ENCODE results near the gene PALB2. TPM values are rescaled to one million over a fixed set of nuclear protein-coding genes. Genes with fewer than 3 reads are reported as not detected.
A peak's percentile ranks its signal among the peaks of the same experiment; 100 is the strongest.

The PALB2 gene
- total RNA-seq, 4 donors from 2014 or later = 6.0 to 11.0 (median 7.3) TPM

DNA sequence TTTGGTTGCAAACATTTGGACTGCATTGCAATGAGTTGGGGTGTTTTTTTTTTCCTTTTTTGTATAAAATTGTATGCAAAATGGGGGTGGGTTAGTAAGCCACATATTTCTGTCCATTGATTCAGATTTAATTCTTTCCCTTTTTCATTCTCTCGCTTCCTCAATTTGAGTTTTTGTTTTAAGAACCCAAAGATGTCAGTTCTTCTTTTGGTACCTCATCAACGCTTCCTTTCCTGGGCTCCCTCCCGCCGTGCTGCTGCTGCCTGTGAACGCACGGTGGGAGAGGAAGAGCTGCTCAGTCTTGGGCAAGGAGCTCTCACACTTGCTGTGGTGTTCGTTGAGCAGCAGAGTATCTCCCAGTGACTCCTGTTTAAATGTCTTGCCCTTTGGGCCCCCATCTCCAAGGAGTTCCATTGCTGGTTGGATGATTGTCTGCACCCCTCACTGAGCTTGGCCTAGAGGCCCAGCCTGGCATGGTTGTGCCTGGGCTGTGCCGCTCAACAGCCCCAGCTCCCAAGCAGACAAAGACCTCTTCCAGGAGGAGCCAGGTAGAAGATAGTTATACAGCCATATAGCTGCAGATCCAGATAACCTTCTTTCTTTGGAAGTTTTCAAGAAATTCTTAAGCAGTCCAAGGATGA lies 70.0 kb downstream of the PALB2 start:
- no peak overlapping the region for H3K4me3 ChIP-seq
- intact Hi-C loops (cut with DNase I; ENCODE audit: low total_unique reads) = no loop called here
- H3K27ac ChIP-seq = peak overlapping the region in 3 of 4 donors; percentile 6 to 74 (median 59)
- in situ Hi-C loops (cut with MboI; ENCODE audit: low sequenced_read_pairs in 4 of 4) = no loop called here
- TF ChIP-seq POLR2A (IDR thresholded peaks at IDR 0.05) = no peak
- TF ChIP-seq, protein P1, sequence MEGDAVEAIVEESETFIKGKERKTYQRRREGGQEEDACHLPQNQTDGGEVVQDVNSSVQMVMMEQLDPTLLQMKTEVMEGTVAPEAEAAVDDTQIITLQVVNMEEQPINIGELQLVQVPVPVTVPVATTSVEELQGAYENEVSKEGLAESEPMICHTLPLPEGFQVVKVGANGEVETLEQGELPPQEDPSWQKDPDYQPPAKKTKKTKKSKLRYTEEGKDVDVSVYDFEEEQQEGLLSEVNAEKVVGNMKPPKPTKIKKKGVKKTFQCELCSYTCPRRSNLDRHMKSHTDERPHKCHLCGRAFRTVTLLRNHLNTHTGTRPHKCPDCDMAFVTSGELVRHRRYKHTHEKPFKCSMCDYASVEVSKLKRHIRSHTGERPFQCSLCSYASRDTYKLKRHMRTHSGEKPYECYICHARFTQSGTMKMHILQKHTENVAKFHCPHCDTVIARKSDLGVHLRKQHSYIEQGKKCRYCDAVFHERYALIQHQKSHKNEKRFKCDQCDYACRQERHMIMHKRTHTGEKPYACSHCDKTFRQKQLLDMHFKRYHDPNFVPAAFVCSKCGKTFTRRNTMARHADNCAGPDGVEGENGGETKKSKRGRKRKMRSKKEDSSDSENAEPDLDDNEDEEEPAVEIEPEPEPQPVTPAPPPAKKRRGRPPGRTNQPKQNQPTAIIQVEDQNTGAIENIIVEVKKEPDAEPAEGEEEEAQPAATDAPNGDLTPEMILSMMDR (IDR thresholded peaks at IDR 0.05 in 4 of 5, conservative IDR thresholded peaks at IDR 0.05 in 1 of 5) = no peak
- peaks cover 19 to 28% of the 10 kb centered on the region in 2 donors for H3K4me1 ChIP-seq
- DNase-seq = no peak
- no peaks in the 10 kb centered on the region for H3K27me3 ChIP-seq
- ATAC-seq = no peak
- H3K36me3 ChIP-seq = peaks cover 0 to 91% of the 10 kb centered on the region in 2 donors
- H3K9me3 ChIP-seq = no peaks in the 10 kb centered on the region

DNA sequence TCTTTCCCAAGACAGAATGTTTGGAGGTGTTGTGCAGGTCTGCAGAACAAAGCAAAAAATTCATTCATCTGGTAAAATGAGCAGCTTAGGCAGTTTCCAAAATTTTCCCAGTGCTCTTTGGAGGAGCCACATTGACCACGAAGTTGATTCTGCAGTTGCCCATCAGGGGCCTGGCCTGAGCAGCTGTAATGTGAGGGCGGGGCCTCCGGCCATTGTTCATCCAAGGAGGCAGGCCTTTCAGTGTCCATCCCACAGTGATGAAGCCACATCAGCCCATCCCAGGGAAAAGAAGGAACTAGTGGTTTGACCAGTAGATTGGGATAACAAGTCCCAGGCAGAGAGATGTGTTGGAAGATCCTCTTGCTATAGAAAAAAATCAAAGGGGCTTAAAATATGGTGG lies 73.5 kb downstream of the PALB2 start:
- intact Hi-C loops (cut with DNase I; ENCODE audit: low total_unique reads) = no loop called here
- Histone ChIP-seq H3K36me3 (peaks cover 0 to 90% of the 10 kb centered on the region in 2 donors), H3K4me3 (no peak overlapping the region), H3K27ac (peak overlapping the region; percentile 89 to 98 (median 96)), H3K27me3 (no peaks in the 10 kb centered on the region), H3K9me3 (no peaks in the 10 kb centered on the region), H3K4me1 (peaks cover 42 to 43% of the 10 kb centered on the region in 2 donors)
- DNase-seq (no peak), ATAC-seq (no peak)
- in situ Hi-C loops (cut with MboI; ENCODE audit: low sequenced_read_pairs in 4 of 4) = no loop called here
- TF ChIP-seq POLR2A (IDR thresholded peaks at IDR 0.05) = no peak
- TF ChIP-seq, protein P1 (IDR thresholded peaks at IDR 0.05 in 4 of 5, conservative IDR thresholded peaks at IDR 0.05 in 1 of 5) = no peak

DNA sequence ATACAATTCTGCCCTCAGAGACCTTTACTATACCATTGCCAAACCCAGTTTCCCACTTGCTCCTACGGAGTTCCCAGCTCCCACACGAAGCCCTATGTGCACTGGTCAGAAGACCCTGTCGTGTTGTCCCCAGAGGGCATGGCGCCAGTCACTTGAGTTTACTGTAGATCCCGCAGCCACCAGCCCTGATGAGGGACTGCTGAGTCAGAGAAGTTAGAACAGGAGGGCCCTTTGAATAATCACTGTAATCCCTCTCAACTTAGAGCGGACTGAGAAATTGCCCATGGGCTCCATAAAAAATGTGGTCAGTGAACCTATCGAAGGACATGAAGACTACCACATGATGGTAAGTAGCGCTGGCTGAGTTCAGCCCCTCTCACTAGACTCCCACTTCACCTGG lies 74.4 kb downstream of the PALB2 start:
- in situ Hi-C loops (cut with MboI; ENCODE audit: low sequenced_read_pairs in 4 of 4) = no loop called here
- peaks cover 47 to 48% of the 10 kb centered on the region in 2 donors for H3K4me1 ChIP-seq

DNA sequence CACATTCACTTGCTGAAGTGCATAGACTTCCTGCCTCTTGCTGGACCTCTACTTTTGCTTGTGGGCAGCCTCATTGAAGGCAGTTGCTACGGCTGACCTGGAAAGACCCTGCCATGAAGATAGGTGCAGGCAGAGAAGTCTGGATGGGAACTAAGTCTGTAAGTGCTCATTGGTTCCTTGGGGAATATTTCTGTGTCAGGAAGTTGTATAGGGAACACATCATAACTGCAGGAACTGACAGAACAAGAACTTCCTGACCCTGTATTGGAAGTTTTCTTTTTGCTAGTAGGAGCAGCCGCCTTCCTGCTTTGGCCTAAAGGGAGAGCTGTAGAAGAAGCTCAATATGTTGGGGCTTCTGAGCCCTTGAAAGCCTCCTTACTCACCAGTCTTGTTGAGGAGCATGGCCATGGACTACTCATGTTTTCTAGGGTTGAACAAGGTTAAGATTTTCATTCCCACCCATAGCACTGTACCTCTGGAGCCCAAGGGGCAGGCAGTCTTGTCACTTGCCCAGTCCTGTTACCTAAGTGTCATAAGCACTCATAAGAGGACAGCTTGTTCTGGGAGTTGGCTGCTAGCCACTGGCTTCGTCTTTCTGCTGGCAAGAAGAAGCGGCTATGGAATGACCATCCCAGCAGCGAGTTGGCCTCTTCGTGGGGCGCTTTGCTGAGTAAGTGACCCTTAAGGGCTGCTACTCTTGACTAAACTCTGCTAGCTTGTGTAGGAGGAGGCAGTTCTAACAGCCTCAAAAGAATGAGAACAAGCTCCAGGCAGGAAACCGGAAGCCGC lies 76.3 kb downstream of the PALB2 start:
- H3K4me1 ChIP-seq = peaks cover 64 to 67% of the 10 kb centered on the region in 2 donors
- in situ Hi-C loops (cut with MboI; ENCODE audit: low sequenced_read_pairs in 4 of 4) = no loop called here
- intact Hi-C loops (cut with DNase I; ENCODE audit: low total_unique reads) = no loop called here
- ATAC-seq (peak; percentile 88 to 89), DNase-seq (peak; percentile 93 to 99)
- peak overlapping the region in 2 of 4 donors; percentile 5 to 22 for H3K4me3 ChIP-seq
- H3K36me3 ChIP-seq = peaks cover 0 to 91% of the 10 kb centered on the region in 2 donors
- TF ChIP-seq POLR2A (IDR thresholded peaks at IDR 0.05) = no peak
- TF ChIP-seq, protein P1 (IDR thresholded peaks at IDR 0.05 in 4 of 5, conservative IDR thresholded peaks at IDR 0.05 in 1 of 5) = no peak
- H3K27me3 ChIP-seq = no peaks in the 10 kb centered on the region
- H3K9me3 ChIP-seq = no peaks in the 10 kb centered on the region
- peak overlapping the region; percentile 89 to 98 (median 96) for H3K27ac ChIP-seq

More for the DNA sequence above, 74.4 kb downstream of the PALB2 start:
- TF ChIP-seq, protein P1 (IDR thresholded peaks at IDR 0.05 in 4 of 5, conservative IDR thresholded peaks at IDR 0.05 in 1 of 5) = no peak
- TF ChIP-seq POLR2A (IDR thresholded peaks at IDR 0.05) = no peak
- Histone ChIP-seq H3K4me3 (no peak overlapping the region), H3K36me3 (peaks cover 0 to 91% of the 10 kb centered on the region in 2 donors), H3K9me3 (no peaks in the 10 kb centered on the region), H3K27ac (peak overlapping the region; percentile 89 to 98 (median 96)), H3K27me3 (no peaks in the 10 kb centered on the region)
- DNase-seq (no peak), ATAC-seq (no peak)
- intact Hi-C loops (cut with DNase I; ENCODE audit: low total_unique reads) = no loop called here
